HEK293T (cell line): ENCODE data around the gene ATG5.

Experiments used
- ARNT ChIP-seq: fragments of 450-650 bp; IDR thresholded peaks from 2 replicates; pipeline ENCODE4 v1.6.1; 2017; ENCODE audit warnings: mild to moderate bottlenecking
- BHLHE40 ChIP-seq: fragments of 450-650 bp; IDR thresholded peaks from 2 replicates; pipeline ENCODE4 v1.6.1; 2016; ENCODE audit warnings: mild to moderate bottlenecking, moderate library complexity, borderline replicate concordance
- CTBP1 ChIP-seq: fragments of 450-650 bp; IDR thresholded peaks from 2 replicates; pipeline ENCODE4 v1.6.1; 2016; ENCODE audit warnings: borderline replicate concordance
- ELF4 ChIP-seq: fragments of 450-650 bp; IDR thresholded peaks from 2 replicates; pipeline ENCODE4 v1.6.1; 2017; ENCODE audit warnings: antibody characterized with exemption
- FOXA1 ChIP-seq: fragments of 450-650 bp; IDR thresholded peaks from 2 replicates; pipeline ENCODE4 v1.6.1; 2016; ENCODE audit warnings: mild to moderate bottlenecking
- FOXM1 ChIP-seq: fragments of 450-650 bp; IDR thresholded peaks from 2 replicates; pipeline ENCODE4 v1.6.1; 2017; ENCODE audit warnings: mild to moderate bottlenecking, borderline replicate concordance
- HDGF ChIP-seq: fragments of 450-650 bp; IDR thresholded peaks from 2 replicates; pipeline ENCODE4 v1.6.1; 2017; ENCODE audit warnings: antibody characterized with exemption, borderline replicate concordance
- NFRKB ChIP-seq: fragments of 450-650 bp; IDR thresholded peaks from 2 replicates; pipeline ENCODE4 v1.6.1; 2016; ENCODE audit warnings: mild to moderate bottlenecking, moderate library complexity
- PKNOX1 ChIP-seq: fragments of 450-650 bp; IDR thresholded peaks from 2 replicates; pipeline ENCODE4 v1.6.1; 2016
- SP1 ChIP-seq: fragments of 450-650 bp; IDR thresholded peaks from 2 replicates; pipeline ENCODE4 v1.6.1; 2017
- SUZ12 ChIP-seq: fragments of 450-650 bp; IDR thresholded peaks from 2 replicates; pipeline ENCODE4 v1.6.1; 2016; ENCODE audit warnings: mild to moderate bottlenecking
- TARDBP ChIP-seq: fragments of 450-650 bp; IDR thresholded peaks from 2 replicates; pipeline ENCODE4 v1.6.1; 2016
- ZNF384 ChIP-seq: fragments of 450-650 bp; IDR thresholded peaks from 2 replicates; pipeline ENCODE4 v1.6.1; 2016

DNA sequence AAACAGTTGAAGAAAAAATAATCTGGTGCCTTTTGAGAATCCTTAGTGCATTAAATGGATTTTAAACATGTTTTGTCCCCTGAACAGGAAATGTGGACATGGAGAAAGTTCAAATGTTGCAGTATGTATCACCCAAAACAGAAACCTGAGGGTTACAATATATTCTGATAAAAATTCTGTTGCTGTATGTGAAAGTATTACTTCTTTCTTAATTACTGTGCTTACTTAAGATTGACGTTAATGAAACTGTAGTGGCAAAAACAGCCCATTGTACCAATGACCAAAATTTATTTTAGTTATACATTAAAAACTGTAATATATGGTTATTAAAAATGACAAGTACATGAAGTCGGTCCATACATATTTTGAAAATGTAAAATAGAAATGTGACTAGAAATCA, 138.8 kb downstream of the ATG5 start:
- TF ChIP-seq SUZ12: no peak
- no peak for TF ChIP-seq ARNT
- TF ChIP-seq SP1: no peak
- TF ChIP-seq PKNOX1: no peak
- no peak for TF ChIP-seq FOXM1
- TF ChIP-seq BHLHE40: no peak
- no peak for TF ChIP-seq ELF4
- TF ChIP-seq HDGF: no peak
- TF ChIP-seq FOXA1: no peak
- TF ChIP-seq ZNF384: no peak
- TF ChIP-seq NFRKB: no peak
- TF ChIP-seq TARDBP: no peak
- TF ChIP-seq CTBP1: no peak
